Measurements from ENCODE around the gene DDX19B.

DNA sequence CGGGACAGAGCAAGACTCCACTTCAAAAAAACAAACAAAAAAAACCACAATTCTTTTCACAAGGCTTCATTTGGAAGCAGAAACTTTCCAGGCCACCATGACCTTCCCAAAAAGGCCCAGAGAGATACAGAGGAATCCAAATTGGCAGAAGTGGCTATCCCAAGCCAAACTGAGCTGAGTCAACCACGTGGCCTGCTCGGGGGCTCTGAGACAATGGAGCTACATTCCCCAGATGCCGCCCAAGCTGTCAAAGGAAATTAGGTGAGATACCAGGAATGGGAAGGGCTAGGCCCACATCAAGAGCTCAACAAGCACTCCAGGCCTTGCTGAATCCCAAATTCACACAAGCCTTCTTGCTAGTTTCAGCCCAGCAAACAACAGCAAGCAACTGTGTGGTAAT is 41.6 kb upstream of the DDX19B start:
- TF ChIP-seq, protein P1, sequence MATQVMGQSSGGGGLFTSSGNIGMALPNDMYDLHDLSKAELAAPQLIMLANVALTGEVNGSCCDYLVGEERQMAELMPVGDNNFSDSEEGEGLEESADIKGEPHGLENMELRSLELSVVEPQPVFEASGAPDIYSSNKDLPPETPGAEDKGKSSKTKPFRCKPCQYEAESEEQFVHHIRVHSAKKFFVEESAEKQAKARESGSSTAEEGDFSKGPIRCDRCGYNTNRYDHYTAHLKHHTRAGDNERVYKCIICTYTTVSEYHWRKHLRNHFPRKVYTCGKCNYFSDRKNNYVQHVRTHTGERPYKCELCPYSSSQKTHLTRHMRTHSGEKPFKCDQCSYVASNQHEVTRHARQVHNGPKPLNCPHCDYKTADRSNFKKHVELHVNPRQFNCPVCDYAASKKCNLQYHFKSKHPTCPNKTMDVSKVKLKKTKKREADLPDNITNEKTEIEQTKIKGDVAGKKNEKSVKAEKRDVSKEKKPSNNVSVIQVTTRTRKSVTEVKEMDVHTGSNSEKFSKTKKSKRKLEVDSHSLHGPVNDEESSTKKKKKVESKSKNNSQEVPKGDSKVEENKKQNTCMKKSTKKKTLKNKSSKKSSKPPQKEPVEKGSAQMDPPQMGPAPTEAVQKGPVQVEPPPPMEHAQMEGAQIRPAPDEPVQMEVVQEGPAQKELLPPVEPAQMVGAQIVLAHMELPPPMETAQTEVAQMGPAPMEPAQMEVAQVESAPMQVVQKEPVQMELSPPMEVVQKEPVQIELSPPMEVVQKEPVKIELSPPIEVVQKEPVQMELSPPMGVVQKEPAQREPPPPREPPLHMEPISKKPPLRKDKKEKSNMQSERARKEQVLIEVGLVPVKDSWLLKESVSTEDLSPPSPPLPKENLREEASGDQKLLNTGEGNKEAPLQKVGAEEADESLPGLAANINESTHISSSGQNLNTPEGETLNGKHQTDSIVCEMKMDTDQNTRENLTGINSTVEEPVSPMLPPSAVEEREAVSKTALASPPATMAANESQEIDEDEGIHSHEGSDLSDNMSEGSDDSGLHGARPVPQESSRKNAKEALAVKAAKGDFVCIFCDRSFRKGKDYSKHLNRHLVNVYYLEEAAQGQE (IDR thresholded peaks at IDR 0.05; ENCODE audit: insufficient replicate concordance, low read depth): no peak
- TF ChIP-seq, protein P2, sequence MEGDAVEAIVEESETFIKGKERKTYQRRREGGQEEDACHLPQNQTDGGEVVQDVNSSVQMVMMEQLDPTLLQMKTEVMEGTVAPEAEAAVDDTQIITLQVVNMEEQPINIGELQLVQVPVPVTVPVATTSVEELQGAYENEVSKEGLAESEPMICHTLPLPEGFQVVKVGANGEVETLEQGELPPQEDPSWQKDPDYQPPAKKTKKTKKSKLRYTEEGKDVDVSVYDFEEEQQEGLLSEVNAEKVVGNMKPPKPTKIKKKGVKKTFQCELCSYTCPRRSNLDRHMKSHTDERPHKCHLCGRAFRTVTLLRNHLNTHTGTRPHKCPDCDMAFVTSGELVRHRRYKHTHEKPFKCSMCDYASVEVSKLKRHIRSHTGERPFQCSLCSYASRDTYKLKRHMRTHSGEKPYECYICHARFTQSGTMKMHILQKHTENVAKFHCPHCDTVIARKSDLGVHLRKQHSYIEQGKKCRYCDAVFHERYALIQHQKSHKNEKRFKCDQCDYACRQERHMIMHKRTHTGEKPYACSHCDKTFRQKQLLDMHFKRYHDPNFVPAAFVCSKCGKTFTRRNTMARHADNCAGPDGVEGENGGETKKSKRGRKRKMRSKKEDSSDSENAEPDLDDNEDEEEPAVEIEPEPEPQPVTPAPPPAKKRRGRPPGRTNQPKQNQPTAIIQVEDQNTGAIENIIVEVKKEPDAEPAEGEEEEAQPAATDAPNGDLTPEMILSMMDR (IDR thresholded peaks at IDR 0.05; ENCODE audit: insufficient read depth, low read length): no peak
- TF ChIP-seq GABPA (IDR thresholded peaks at IDR 0.05; ENCODE audit: low read depth) (no peak), SPI1 (IDR thresholded peaks at IDR 0.05; ENCODE audit: borderline replicate concordance, low read depth) (no peak), POLR2AphosphoS5 (IDR thresholded peaks at IDR 0.05; ENCODE audit: low read depth) (no peak)
